Tibial nerve (tissue), 4 donors: Measurements from ENCODE around the gene STXBP4. TPM values are rescaled to one million over a fixed set of nuclear protein-coding genes. Genes with fewer than 3 reads are reported as not detected.
A peak's percentile ranks its signal among the peaks of the same experiment; 100 is the strongest.

ENCODE experiments used
- DNase-seq, 2 donors: peaks; one replicate each; pipeline ENCODE4 v3.0.0-alpha.2; 2019; ENCODE audit warnings: low spot score in 2 of 2
- H3K27ac ChIP-seq, 4 donors: fragments of 200-600 bp; sonication (generic) in 3 of 4; one replicate each; pipeline ENCODE4 v1.5.1; 2017 to 2019; ENCODE audit warnings: mild to moderate bottlenecking in 1 of 4
- H3K27me3 ChIP-seq, 2 donors: fragments of 200-600 bp; sonication (generic) in 1 of 2; one replicate each; pipeline versions ENCODE4 v1.5.1 to v1.6.0; 2017 to 2019
- H3K36me3 ChIP-seq, 3 donors: fragments of 200-600 bp; sonication (generic); one replicate each; pipeline ENCODE4 v1.5.1; 2018 to 2019
- H3K4me1 ChIP-seq, 4 donors: fragments of 200-600 bp; sonication (generic) in 3 of 4; one replicate each; pipeline ENCODE4 v1.5.1; 2017 to 2019
- H3K4me3 ChIP-seq, 4 donors: fragments of 200-600 bp; sonication (generic) in 3 of 4; one replicate each; pipeline ENCODE4 v1.5.1; 2017 to 2019; ENCODE audit warnings: mild to moderate bottlenecking in 1 of 4, moderate library complexity in 1 of 4
- H3K9me3 ChIP-seq, 4 donors: fragments of 200-600 bp; sonication (generic) in 3 of 4; one replicate each; pipeline ENCODE4 v1.5.1; 2017 to 2019
- CTCF ChIP-seq, 5 experiments: fragments of 200-600 bp in 3 of 5; fragments of 450-650 bp in 2 of 5; sonication (generic) in 3 of 5; IDR thresholded peaks; one replicate each; pipeline ENCODE4 v1.5.1; 2016 to 2019; ENCODE audit warnings: antibody characterized with exemption in 5 of 5, mild to moderate bottlenecking in 3 of 5, moderate library complexity in 2 of 5
- EP300 ChIP-seq, 2 donors: sonication (generic); formaldehyde crosslinking; IDR thresholded peaks; one replicate each; pipeline ENCODE4 v1.6.1; 2017; ENCODE audit warnings: antibody characterized with exemption in 2 of 2, mild to moderate bottlenecking in 1 of 2
- POLR2A ChIP-seq, 2 donors: fragments of 450-650 bp; IDR thresholded peaks; one replicate each; pipeline ENCODE4 v1.6.1; 2017; ENCODE audit warnings: antibody characterized with exemption in 2 of 2, mild to moderate bottlenecking in 2 of 2, moderate library complexity in 2 of 2
- WGBS, 2 donors: methylation state at CpG; one replicate each; pipeline ENCODE4 v1.1.5; 2018; 5-methylcytosine and 5-hydroxymethylcytosine counted together
- total RNA-seq, 4 donors: library from RNA; depleted of rRNA; stranded (reverse); fragments of >200 nt; gene quantifications; one replicate each; pipeline ENCODE4 v1.1.0, GENCODE V29; 2016

The STXBP4 gene
- total RNA-seq, 4 donors from 2014 or later = 21.6 to 64.8 (median 28.2) TPM

DNA sequence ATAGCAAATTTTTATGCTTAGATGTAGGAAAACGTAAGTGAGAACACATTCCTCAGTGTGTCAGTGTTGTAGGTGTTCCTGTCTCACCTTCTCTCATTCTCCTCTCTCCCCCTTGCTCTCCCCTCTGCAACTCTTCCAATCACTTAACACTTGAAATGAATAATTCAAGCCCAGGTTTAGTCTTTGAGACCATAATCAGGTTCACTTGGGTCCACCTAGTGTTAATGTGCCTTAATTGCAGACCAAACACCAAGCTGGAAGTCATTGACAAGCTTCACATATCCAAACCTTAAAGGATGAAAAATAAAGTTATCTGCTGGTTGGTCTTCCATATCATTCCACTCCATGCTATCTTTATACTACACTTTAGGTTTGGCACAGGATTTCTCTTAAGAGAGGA lies 37.0 kb downstream of the STXBP4 start:
- Histone ChIP-seq H3K9me3 (no peaks in the 10 kb centered on the region), H3K27ac (no peak overlapping the region), H3K4me1 (no peaks in the 10 kb centered on the region), H3K36me3 (peaks cover 0 to 53% (median 0%) of the 10 kb centered on the region in 3 donors), H3K4me3 (no peak overlapping the region), H3K27me3 (no peaks in the 10 kb centered on the region)
- 90 to 93% methylated on average over 1 of the region's 1 CpG for WGBS, 2 donors
- no peak for DNase-seq
- TF ChIP-seq POLR2A (IDR thresholded peaks at IDR 0.05) (no peak), CTCF (IDR thresholded peaks at IDR 0.05) (peak in 2 of 5 experiments; percentile 10 to 12), EP300 (IDR thresholded peaks at IDR 0.05) (no peak)

DNA sequence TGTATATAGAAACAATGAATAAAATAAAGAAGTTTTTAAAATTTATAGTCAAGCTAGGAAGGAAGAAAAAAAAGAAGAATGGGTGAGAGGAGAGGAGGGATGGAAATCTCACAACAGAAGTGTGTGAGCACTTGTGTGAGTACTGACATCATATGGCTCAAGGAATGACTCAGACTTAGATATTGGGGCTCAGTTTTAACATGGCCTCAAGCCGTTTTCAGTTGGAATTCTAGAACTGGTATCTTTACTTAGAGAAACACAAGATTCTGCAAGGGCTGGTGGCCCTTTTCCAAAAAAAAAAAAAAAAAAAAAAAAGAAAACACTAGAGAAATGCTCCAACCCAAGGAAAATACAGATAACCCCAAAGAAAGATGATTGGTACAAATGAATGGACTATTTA lies 55.1 kb downstream of the STXBP4 start:
- Histone ChIP-seq H3K27me3 (no peaks in the 10 kb centered on the region), H3K4me3 (no peak overlapping the region), H3K27ac (no peak overlapping the region), H3K4me1 (no peaks in the 10 kb centered on the region), H3K36me3 (peaks cover 0 to 16% (median 0%) of the 10 kb centered on the region in 3 donors), H3K9me3 (no peaks in the 10 kb centered on the region)
- no peak for TF ChIP-seq CTCF (IDR thresholded peaks at IDR 0.05)
- no peak for TF ChIP-seq POLR2A (IDR thresholded peaks at IDR 0.05)
- no peak for TF ChIP-seq EP300 (IDR thresholded peaks at IDR 0.05)
- 0 to 33% methylated on average over 1 of the region's 1 CpG for WGBS, 2 donors
- DNase-seq = no peak

GRCh38 chr17:55037828-55038227 lies 69.3 kb downstream of the STXBP4 start:
- Histone ChIP-seq H3K36me3 (peaks cover 0 to 8% (median 0%) of the 10 kb centered on the region in 3 donors), H3K27ac (no peak overlapping the region), H3K9me3 (no peaks in the 10 kb centered on the region), H3K27me3 (no peaks in the 10 kb centered on the region), H3K4me1 (peaks cover 0 to 7% (median 0%) of the 10 kb centered on the region in 4 donors), H3K4me3 (no peak overlapping the region)
- 0 to 28% methylated on average over 1 of the region's 1 CpG for WGBS, 2 donors
- no peak for TF ChIP-seq POLR2A (IDR thresholded peaks at IDR 0.05)
- no peak for TF ChIP-seq CTCF (IDR thresholded peaks at IDR 0.05)
- TF ChIP-seq EP300 (IDR thresholded peaks at IDR 0.05) = no peak
- DNase-seq = no peak

GRCh38 chr17:55038291-55038690 lies 69.7 kb downstream of the STXBP4 start:
- no peak for DNase-seq
- 98 to 100% methylated on average over 1 of the region's 1 CpG for WGBS, 2 donors

DNA sequence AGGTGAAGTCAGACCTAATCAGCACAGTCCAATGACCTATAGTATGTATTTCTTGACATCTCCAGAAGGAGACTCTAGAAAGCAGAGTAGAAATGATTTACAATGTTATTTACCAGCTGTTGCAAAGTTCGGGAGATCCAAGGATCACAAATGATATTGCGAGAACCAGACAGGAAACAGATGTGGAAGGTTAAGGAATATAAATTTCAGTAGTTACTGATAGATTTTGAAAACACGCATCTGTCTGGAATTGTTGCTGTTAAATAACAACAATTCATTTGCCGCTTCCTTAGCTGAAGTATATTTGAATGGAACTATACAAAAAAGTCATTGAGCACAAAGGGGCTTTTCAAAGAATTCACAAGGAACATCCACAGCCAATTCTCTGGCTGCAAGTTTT lies 72.0 kb downstream of the STXBP4 start:
- Histone ChIP-seq H3K27me3 (no peaks in the 10 kb centered on the region), H3K4me3 (no peak overlapping the region), H3K9me3 (no peaks in the 10 kb centered on the region), H3K4me1 (peaks cover 0 to 7% (median 0%) of the 10 kb centered on the region in 4 donors), H3K36me3 (peaks cover 0 to 9% (median 0%) of the 10 kb centered on the region in 3 donors), H3K27ac (no peak overlapping the region)
- DNase-seq = no peak
- WGBS, 2 donors = 25 to 34% methylated on average over 4 of the region's 4 CpGs
- no peak for TF ChIP-seq CTCF (IDR thresholded peaks at IDR 0.05)
- no peak for TF ChIP-seq EP300 (IDR thresholded peaks at IDR 0.05)
- no peak for TF ChIP-seq POLR2A (IDR thresholded peaks at IDR 0.05)

More at GRCh38 chr17:55038291-55038690, 69.7 kb downstream of the STXBP4 start:
- no peak for TF ChIP-seq EP300 (IDR thresholded peaks at IDR 0.05)
- no peak for TF ChIP-seq CTCF (IDR thresholded peaks at IDR 0.05)
- no peak for TF ChIP-seq POLR2A (IDR thresholded peaks at IDR 0.05)
- Histone ChIP-seq H3K27ac (no peak overlapping the region), H3K9me3 (no peaks in the 10 kb centered on the region), H3K4me1 (peaks cover 0 to 7% (median 0%) of the 10 kb centered on the region in 4 donors), H3K4me3 (no peak overlapping the region), H3K27me3 (no peaks in the 10 kb centered on the region), H3K36me3 (peaks cover 0 to 3% (median 0%) of the 10 kb centered on the region in 3 donors)
